ENCODE measurements around the gene MET. TPM values are rescaled to one million over a fixed set of nuclear protein-coding genes. Genes with fewer than 3 reads are reported as not detected.
A peak's percentile ranks its signal among the peaks of the same experiment; 100 is the strongest.

Gene MET
- total RNA-seq, 4 donors from 2014 or later, result 3.8 to 25.0 (median 18.6) TPM

GRCh38 chr7:116697152-116697551, 25.2 kb downstream of the MET start:
- no peaks in the 10 kb centered on the region for H3K36me3 ChIP-seq
- no peak for DNase-seq
- H3K27ac ChIP-seq, result peak overlapping the region in 1 of 4 donors; percentile 22
- no peaks in the 10 kb centered on the region for H3K9me3 ChIP-seq
- TF ChIP-seq POLR2A (IDR thresholded peaks at IDR 0.05), result no peak
- TF ChIP-seq, protein P1, sequence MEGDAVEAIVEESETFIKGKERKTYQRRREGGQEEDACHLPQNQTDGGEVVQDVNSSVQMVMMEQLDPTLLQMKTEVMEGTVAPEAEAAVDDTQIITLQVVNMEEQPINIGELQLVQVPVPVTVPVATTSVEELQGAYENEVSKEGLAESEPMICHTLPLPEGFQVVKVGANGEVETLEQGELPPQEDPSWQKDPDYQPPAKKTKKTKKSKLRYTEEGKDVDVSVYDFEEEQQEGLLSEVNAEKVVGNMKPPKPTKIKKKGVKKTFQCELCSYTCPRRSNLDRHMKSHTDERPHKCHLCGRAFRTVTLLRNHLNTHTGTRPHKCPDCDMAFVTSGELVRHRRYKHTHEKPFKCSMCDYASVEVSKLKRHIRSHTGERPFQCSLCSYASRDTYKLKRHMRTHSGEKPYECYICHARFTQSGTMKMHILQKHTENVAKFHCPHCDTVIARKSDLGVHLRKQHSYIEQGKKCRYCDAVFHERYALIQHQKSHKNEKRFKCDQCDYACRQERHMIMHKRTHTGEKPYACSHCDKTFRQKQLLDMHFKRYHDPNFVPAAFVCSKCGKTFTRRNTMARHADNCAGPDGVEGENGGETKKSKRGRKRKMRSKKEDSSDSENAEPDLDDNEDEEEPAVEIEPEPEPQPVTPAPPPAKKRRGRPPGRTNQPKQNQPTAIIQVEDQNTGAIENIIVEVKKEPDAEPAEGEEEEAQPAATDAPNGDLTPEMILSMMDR (IDR thresholded peaks at IDR 0.05), result no peak
- H3K4me3 ChIP-seq, result no peak overlapping the region
- intact Hi-C loops (cut with DNase I), result no loop called here
- H3K27me3 ChIP-seq, result no peaks in the 10 kb centered on the region
- H3K4me1 ChIP-seq, result peaks cover 0 to 13% (median 4%) of the 10 kb centered on the region in 3 donors
- 83 to 84% methylated on average over 1 of the region's 1 CpG for WGBS, 2 donors

GRCh38 chr7:116697761-116698160, 25.8 kb downstream of the MET start:
- Histone ChIP-seq H3K4me3 (no peak overlapping the region), H3K36me3 (no peaks in the 10 kb centered on the region), H3K9me3 (no peaks in the 10 kb centered on the region), H3K4me1 (peaks cover 0 to 18% (median 0%) of the 10 kb centered on the region in 3 donors), H3K27ac (peak overlapping the region in 1 of 4 donors; percentile 11), H3K27me3 (no peaks in the 10 kb centered on the region)
- no peak for DNase-seq
- intact Hi-C loops (cut with DNase I), result no loop called here
- WGBS, 2 donors, result 50 to 100% methylated on average over 1 of the region's 1 CpG
- TF ChIP-seq POLR2A (IDR thresholded peaks at IDR 0.05), result no peak
- TF ChIP-seq, protein P1 (IDR thresholded peaks at IDR 0.05), result no peak

DNA sequence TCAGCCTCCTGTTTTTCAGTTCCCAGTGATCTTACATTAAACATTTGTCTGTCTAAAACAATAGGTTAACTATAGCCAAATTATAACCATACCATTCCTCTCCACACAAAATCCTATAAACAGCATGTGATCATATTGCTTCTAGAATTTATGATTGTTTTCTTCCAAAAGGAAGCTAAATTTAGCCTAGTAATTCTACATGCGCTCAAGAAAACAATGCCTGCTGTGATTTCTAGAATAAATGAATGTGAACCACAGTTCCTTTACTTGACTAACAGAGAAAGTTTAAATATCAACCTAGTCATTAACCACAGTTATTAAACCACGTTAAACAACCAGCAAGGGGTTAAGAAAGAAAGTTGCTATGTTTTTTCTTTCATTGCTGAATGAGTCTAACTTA, 26.4 kb downstream of the MET start:
- WGBS, 2 donors, result 57 to 77% methylated on average over 2 of the region's 2 CpGs
- Histone ChIP-seq H3K36me3 (no peaks in the 10 kb centered on the region), H3K27ac (no peak overlapping the region), H3K9me3 (no peaks in the 10 kb centered on the region), H3K4me3 (no peak overlapping the region), H3K4me1 (peaks cover 0 to 16% (median 0%) of the 10 kb centered on the region in 3 donors), H3K27me3 (no peaks in the 10 kb centered on the region)
- no peak for DNase-seq
- TF ChIP-seq POLR2A (IDR thresholded peaks at IDR 0.05), result no peak
- TF ChIP-seq, protein P1 (IDR thresholded peaks at IDR 0.05), result no peak
- intact Hi-C loops (cut with DNase I), result no loop called here

DNA sequence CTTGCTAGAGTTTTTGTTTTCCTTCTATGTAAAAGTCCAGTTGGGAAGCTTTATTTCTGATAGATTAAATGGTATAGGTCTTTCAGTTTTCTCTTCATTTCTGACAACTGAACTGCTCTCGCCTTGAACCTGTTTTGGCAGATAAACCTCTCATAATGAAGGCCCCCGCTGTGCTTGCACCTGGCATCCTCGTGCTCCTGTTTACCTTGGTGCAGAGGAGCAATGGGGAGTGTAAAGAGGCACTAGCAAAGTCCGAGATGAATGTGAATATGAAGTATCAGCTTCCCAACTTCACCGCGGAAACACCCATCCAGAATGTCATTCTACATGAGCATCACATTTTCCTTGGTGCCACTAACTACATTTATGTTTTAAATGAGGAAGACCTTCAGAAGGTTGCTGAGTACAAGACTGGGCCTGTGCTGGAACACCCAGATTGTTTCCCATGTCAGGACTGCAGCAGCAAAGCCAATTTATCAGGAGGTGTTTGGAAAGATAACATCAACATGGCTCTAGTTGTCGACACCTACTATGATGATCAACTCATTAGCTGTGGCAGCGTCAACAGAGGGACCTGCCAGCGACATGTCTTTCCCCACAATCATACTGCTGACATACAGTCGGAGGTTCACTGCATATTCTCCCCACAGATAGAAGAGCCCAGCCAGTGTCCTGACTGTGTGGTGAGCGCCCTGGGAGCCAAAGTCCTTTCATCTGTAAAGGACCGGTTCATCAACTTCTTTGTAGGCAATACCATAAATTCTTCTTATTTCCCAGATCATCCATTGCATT, 27.1 kb downstream of the MET start:
- H3K4me1 ChIP-seq, result peaks cover 0 to 16% (median 0%) of the 10 kb centered on the region in 3 donors
- H3K27me3 ChIP-seq, result no peaks in the 10 kb centered on the region
- no peak for DNase-seq
- no peak for TF ChIP-seq POLR2A (IDR thresholded peaks at IDR 0.05)
- TF ChIP-seq, protein P1 (IDR thresholded peaks at IDR 0.05), result no peak
- no peaks in the 10 kb centered on the region for H3K36me3 ChIP-seq
- no peak overlapping the region for H3K27ac ChIP-seq
- 80 to 82% methylated on average over 12 of the region's 12 CpGs for WGBS, 2 donors
- H3K9me3 ChIP-seq, result no peaks in the 10 kb centered on the region
- no peak overlapping the region for H3K4me3 ChIP-seq
- intact Hi-C loops (cut with DNase I), result no loop called here

DNA sequence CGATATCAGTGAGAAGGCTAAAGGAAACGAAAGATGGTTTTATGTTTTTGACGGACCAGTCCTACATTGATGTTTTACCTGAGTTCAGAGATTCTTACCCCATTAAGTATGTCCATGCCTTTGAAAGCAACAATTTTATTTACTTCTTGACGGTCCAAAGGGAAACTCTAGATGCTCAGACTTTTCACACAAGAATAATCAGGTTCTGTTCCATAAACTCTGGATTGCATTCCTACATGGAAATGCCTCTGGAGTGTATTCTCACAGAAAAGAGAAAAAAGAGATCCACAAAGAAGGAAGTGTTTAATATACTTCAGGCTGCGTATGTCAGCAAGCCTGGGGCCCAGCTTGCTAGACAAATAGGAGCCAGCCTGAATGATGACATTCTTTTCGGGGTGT, 27.7 kb downstream of the MET start:
- TF ChIP-seq, protein P1 (IDR thresholded peaks at IDR 0.05), result no peak
- TF ChIP-seq POLR2A (IDR thresholded peaks at IDR 0.05), result no peak
- intact Hi-C loops (cut with DNase I), result no loop called here
- 93 to 95% methylated on average over 6 of the region's 6 CpGs for WGBS, 2 donors

More for the DNA sequence above, 27.7 kb downstream of the MET start:
- H3K27ac ChIP-seq, result no peak overlapping the region
- H3K4me3 ChIP-seq, result no peak overlapping the region
- peaks cover 0 to 16% (median 0%) of the 10 kb centered on the region in 3 donors for H3K4me1 ChIP-seq
- no peaks in the 10 kb centered on the region for H3K9me3 ChIP-seq
- H3K27me3 ChIP-seq, result no peaks in the 10 kb centered on the region
- DNase-seq, result no peak
- H3K36me3 ChIP-seq, result no peaks in the 10 kb centered on the region
